Mucosa of stomach (tissue), 1 donor: ENCODE measurements around the gene UEVLD.

Experiments used
- H3K27me3 ChIP-seq: one replicate; pipeline ENCODE4 v1.7.0; 2013; ENCODE audit warnings: mild to moderate bottlenecking, low read length; ENCODE audit not compliant: control insufficient read depth, insufficient read depth
- H3K36me3 ChIP-seq: one replicate; pipeline ENCODE4 v1.7.0; 2013; ENCODE audit warnings: low read length; ENCODE audit not compliant: control insufficient read depth, insufficient read depth
- H3K4me1 ChIP-seq: one replicate; pipeline ENCODE4 v1.7.0; 2013; ENCODE audit warnings: mild to moderate bottlenecking, low read length; ENCODE audit not compliant: control insufficient read depth, insufficient read depth
- H3K4me3 ChIP-seq: one replicate; pipeline ENCODE4 v1.7.0; 2013; ENCODE audit warnings: low read length
- H3K9ac ChIP-seq: one replicate; pipeline ENCODE4 v1.7.0; 2013; ENCODE audit warnings: mild to moderate bottlenecking, low read length, moderate library complexity
- H3K9me3 ChIP-seq: one replicate; pipeline ENCODE4 v1.7.0; 2013; ENCODE audit warnings: mild to moderate bottlenecking, low read length, moderate library complexity; ENCODE audit not compliant: control insufficient read depth
- donor health status: Pancreatic carcinoma.

UEVLD gene

GRCh38 chr11:18567081-18567480 is 21.5 kb downstream of the UEVLD start:
- Histone ChIP-seq H3K36me3 (no peaks in the 10 kb centered on the region), H3K9ac (no peak overlapping the region), H3K4me3 (no peak overlapping the region), H3K9me3 (no peaks in the 10 kb centered on the region), H3K27me3 (no peaks in the 10 kb centered on the region), H3K4me1 (no peaks in the 10 kb centered on the region)

- no peaks in the 10 kb centered on the region for H3K36me3 ChIP-seq
- no peaks in the 10 kb centered on the region for H3K9me3 ChIP-seq
Observed at GRCh38 chr11:18566406-18566805, 22.1 kb downstream of the UEVLD start.

GRCh38 chr11:18564149-18564548 is 24.4 kb downstream of the UEVLD start:
- H3K4me3 ChIP-seq, result no peak overlapping the region
- no peaks in the 10 kb centered on the region for H3K9me3 ChIP-seq
- H3K27me3 ChIP-seq, result no peaks in the 10 kb centered on the region
- H3K36me3 ChIP-seq, result no peaks in the 10 kb centered on the region
- H3K9ac ChIP-seq, result no peak overlapping the region
- H3K4me1 ChIP-seq, result no peaks in the 10 kb centered on the region

More at GRCh38 chr11:18566406-18566805, 22.1 kb downstream of the UEVLD start:
- Histone ChIP-seq H3K4me3 (no peak overlapping the region), H3K4me1 (no peaks in the 10 kb centered on the region), H3K27me3 (no peaks in the 10 kb centered on the region), H3K9ac (no peak overlapping the region)

- no peaks in the 10 kb centered on the region for H3K4me1 ChIP-seq
- no peaks in the 10 kb centered on the region for H3K9me3 ChIP-seq
- no peak overlapping the region for H3K4me3 ChIP-seq
- no peak overlapping the region for H3K9ac ChIP-seq
- no peaks in the 10 kb centered on the region for H3K36me3 ChIP-seq
- no peaks in the 10 kb centered on the region for H3K27me3 ChIP-seq
Observed at GRCh38 chr11:18563090-18563730, 25.3 kb downstream of the UEVLD start.

GRCh38 chr11:18548001-18548400 is 40.5 kb downstream of the UEVLD start:
- no peak overlapping the region for H3K9ac ChIP-seq
- H3K36me3 ChIP-seq, result peaks cover 8% of the 10 kb centered on the region
- H3K9me3 ChIP-seq, result no peaks in the 10 kb centered on the region

GRCh38 chr11:18540207-18541009 is 48.1 kb downstream of the UEVLD start:
- H3K4me3 ChIP-seq, result no peak overlapping the region
- no peaks in the 10 kb centered on the region for H3K27me3 ChIP-seq
- H3K9ac ChIP-seq, result no peak overlapping the region
- no peaks in the 10 kb centered on the region for H3K9me3 ChIP-seq
- H3K36me3 ChIP-seq, result peaks cover 4% of the 10 kb centered on the region
- H3K4me1 ChIP-seq, result no peaks in the 10 kb centered on the region

More at GRCh38 chr11:18548001-18548400, 40.5 kb downstream of the UEVLD start:
- Histone ChIP-seq H3K27me3 (no peaks in the 10 kb centered on the region), H3K4me1 (no peaks in the 10 kb centered on the region), H3K4me3 (no peak overlapping the region)

GRCh38 chr11:18536209-18536608 is 52.3 kb downstream of the UEVLD start:
- no peaks in the 10 kb centered on the region for H3K4me1 ChIP-seq
- H3K27me3 ChIP-seq, result no peaks in the 10 kb centered on the region
- no peak overlapping the region for H3K4me3 ChIP-seq
- no peak overlapping the region for H3K9ac ChIP-seq
- no peaks in the 10 kb centered on the region for H3K36me3 ChIP-seq
- no peaks in the 10 kb centered on the region for H3K9me3 ChIP-seq

GRCh38 chr11:18534245-18534644 is 54.3 kb downstream of the UEVLD start:
- no peaks in the 10 kb centered on the region for H3K36me3 ChIP-seq
- no peak overlapping the region for H3K9ac ChIP-seq

GRCh38 chr11:18533365-18533764 is 55.2 kb downstream of the UEVLD start:
- H3K4me3 ChIP-seq, result no peak overlapping the region
- no peak overlapping the region for H3K9ac ChIP-seq
- H3K27me3 ChIP-seq, result no peaks in the 10 kb centered on the region
- H3K36me3 ChIP-seq, result no peaks in the 10 kb centered on the region
- H3K9me3 ChIP-seq, result no peaks in the 10 kb centered on the region
- no peaks in the 10 kb centered on the region for H3K4me1 ChIP-seq

More at GRCh38 chr11:18534245-18534644, 54.3 kb downstream of the UEVLD start:
- H3K9me3 ChIP-seq, result no peaks in the 10 kb centered on the region
- no peaks in the 10 kb centered on the region for H3K27me3 ChIP-seq
- H3K4me1 ChIP-seq, result no peaks in the 10 kb centered on the region
- H3K4me3 ChIP-seq, result no peak overlapping the region

GRCh38 chr11:18527512-18527911 is 61.0 kb downstream of the UEVLD start:
- Histone ChIP-seq H3K4me1 (no peaks in the 10 kb centered on the region), H3K9me3 (no peaks in the 10 kb centered on the region), H3K9ac (peak overlapping the region; percentile 93), H3K4me3 (peak overlapping the region; percentile 86), H3K36me3 (no peaks in the 10 kb centered on the region), H3K27me3 (no peaks in the 10 kb centered on the region)

GRCh38 chr11:18526521-18527296 is 61.8 kb downstream of the UEVLD start, which contains the start of gene TSG101:
Gene TSG101, minus strand, starts transcription at chr11:18526942. Its CDS starts 126 bp downstream, at chr11:18526816.
- peak within 1 kb of the TSS; percentile 86 for H3K4me3 ChIP-seq
- no peaks in the 10 kb centered on the region for H3K4me1 ChIP-seq
- H3K36me3 ChIP-seq, result no peaks in the 10 kb centered on the region
- H3K9ac ChIP-seq, result peak within 1 kb of the TSS; percentile 93
- no peaks in the 10 kb centered on the region for H3K27me3 ChIP-seq
- H3K9me3 ChIP-seq, result no peaks in the 10 kb centered on the region

- peak overlapping the region; percentile 86 for H3K4me3 ChIP-seq
- H3K9me3 ChIP-seq, result no peaks in the 10 kb centered on the region
Observed at GRCh38 chr11:18526130-18526520, 62.4 kb downstream of the UEVLD start.

More at GRCh38 chr11:18526130-18526520, 62.4 kb downstream of the UEVLD start:
- Histone ChIP-seq H3K36me3 (no peaks in the 10 kb centered on the region), H3K4me1 (no peaks in the 10 kb centered on the region), H3K27me3 (no peaks in the 10 kb centered on the region), H3K9ac (peak overlapping the region; percentile 93)
